ENCODE measurements around the gene TPCN2. TPM values are rescaled to one million over a fixed set of nuclear protein-coding genes. Genes with fewer than 3 reads are reported as not detected.

TPCN2 gene
- total and polyA plus RNA-seq, 12 donors = 3.1 to 21.6 (median 10.4) TPM

GRCh38 chr11:69017951-69018350 is 30.8 kb upstream of the TPCN2 start:
- 80 to 89% (median 84%) methylated on average over 9 to 10 of the region's 10 CpGs for WGBS, 4 donors
- H3K4me1 ChIP-seq (replicated peaks in 1 of 2) = no peaks in the 10 kb centered on the region
- H3K9me3 ChIP-seq (replicated peaks in 1 of 3) = no peaks in the 10 kb centered on the region
- intact Hi-C loops (cut with DNase I) = no loop called here
- DNase-seq = no peak
- TF ChIP-seq POLR2A (IDR thresholded peaks at IDR 0.05) = no peak
- TF ChIP-seq CTCF (IDR thresholded peaks at IDR 0.05) = no peak
- H3K27ac ChIP-seq = no peak overlapping the region
- H3K4me3 ChIP-seq = no peak overlapping the region
- no peaks in the 10 kb centered on the region for H3K36me3 ChIP-seq (replicated peaks in 1 of 2)
- H3K27me3 ChIP-seq = no peaks in the 10 kb centered on the region

- WGBS, 4 donors = 79 to 83% (median 82%) methylated on average over 13 of the region's 13 CpGs
- DNase-seq = no peak
- intact Hi-C loops (cut with DNase I) = no loop called here
Measured at GRCh38 chr11:69018924-69019323, 29.8 kb upstream of the TPCN2 start.

GRCh38 chr11:69022260-69022659 is 26.5 kb upstream of the TPCN2 start:
- WGBS, 4 donors = 84 to 92% (median 86%) methylated on average over 8 to 10 of the region's 10 CpGs
- Histone ChIP-seq H3K4me1 (replicated peaks in 1 of 2) (no peaks in the 10 kb centered on the region), H3K27ac (no peak overlapping the region), H3K4me3 (no peak overlapping the region), H3K36me3 (replicated peaks in 1 of 2) (no peaks in the 10 kb centered on the region), H3K27me3 (no peaks in the 10 kb centered on the region), H3K9me3 (replicated peaks in 1 of 3) (no peaks in the 10 kb centered on the region)
- intact Hi-C loops (cut with DNase I) = no loop called here
- no peak for DNase-seq
- no peak for TF ChIP-seq POLR2A (IDR thresholded peaks at IDR 0.05)
- TF ChIP-seq CTCF (IDR thresholded peaks at IDR 0.05) = no peak

More at GRCh38 chr11:69018924-69019323, 29.8 kb upstream of the TPCN2 start:
- no peak overlapping the region for H3K4me3 ChIP-seq
- H3K27ac ChIP-seq = no peak overlapping the region
- H3K4me1 ChIP-seq (replicated peaks in 1 of 2) = no peaks in the 10 kb centered on the region
- H3K9me3 ChIP-seq (replicated peaks in 1 of 3) = no peaks in the 10 kb centered on the region
- no peaks in the 10 kb centered on the region for H3K27me3 ChIP-seq
- H3K36me3 ChIP-seq (replicated peaks in 1 of 2) = no peaks in the 10 kb centered on the region
- no peak for TF ChIP-seq CTCF (IDR thresholded peaks at IDR 0.05)
- TF ChIP-seq POLR2A (IDR thresholded peaks at IDR 0.05) = no peak

GRCh38 chr11:69024509-69024908 is 24.2 kb upstream of the TPCN2 start:
- intact Hi-C loops (cut with DNase I) = no loop called here
- Histone ChIP-seq H3K27me3 (no peaks in the 10 kb centered on the region), H3K4me1 (replicated peaks in 1 of 2) (no peaks in the 10 kb centered on the region), H3K4me3 (no peak overlapping the region), H3K27ac (no peak overlapping the region), H3K36me3 (replicated peaks in 1 of 2) (no peaks in the 10 kb centered on the region), H3K9me3 (replicated peaks in 1 of 3) (no peaks in the 10 kb centered on the region)
- 81 to 95% (median 89%) methylated on average over 6 of the region's 6 CpGs for WGBS, 4 donors
- DNase-seq = no peak
- TF ChIP-seq POLR2A (IDR thresholded peaks at IDR 0.05) (no peak), CTCF (IDR thresholded peaks at IDR 0.05) (no peak)
